Pancreas (tissue), 10 donors: Measurements from ENCODE around the gene DMRTB1. TPM values are rescaled to one million over a fixed set of nuclear protein-coding genes. Genes with fewer than 3 reads are reported as not detected.

Experiments
- ATAC-seq, 4 donors: fragments of 200-7000 bp; cut with Tn5 transposase; one replicate each; pipeline versions ENCODE4 v1.8.0 to v1.9.1; 2020; ENCODE audit warnings: mild to moderate bottlenecking in 4 of 4, moderate library complexity in 4 of 4
- DNase-seq, 6 donors: peaks; one replicate each; pipeline ENCODE4 v3.0.0-alpha.2; 2020
- FAIRE-seq: peaks from 2 replicates; lab custom pipeline; 2012; peaks lifted over from hg19 to GRCh38; lab: Jason Lieb, UNC
- H3K27ac ChIP-seq, 4 donors: fragments of 200-600 bp; sonication (generic); 1 replicate in 3 of 4; 2 replicates in 1 of 4; pipeline versions ENCODE4 v1.5.0 to v1.8.0; 2020
- H3K27me3 ChIP-seq, 4 donors: fragments of 200-600 bp; one replicate each; pipeline ENCODE4 v1.8.0; 2021
- H3K36me3 ChIP-seq, 3 donors: fragments of 200-600 bp; sonication (generic) in 1 of 3; one replicate each; pipeline versions ENCODE4 v1.5.0 to v1.8.0; 2020 to 2021
- H3K4me1 ChIP-seq, 3 donors: fragments of 200-600 bp; one replicate each; pipeline ENCODE4 v1.8.0; 2021
- H3K4me3 ChIP-seq, 4 donors: fragments of 200-600 bp; sonication (generic) in 2 of 4; one replicate each; pipeline versions ENCODE4 v1.5.0 to v1.8.0; 2020 to 2021
- H3K9me3 ChIP-seq, 4 donors: fragments of 200-600 bp; one replicate each; pipeline ENCODE4 v1.8.0; 2021
- CTCF ChIP-seq, 4 donors: fragments of 200-600 bp; sonication (generic) in 3 of 4; IDR thresholded peaks; one replicate each; pipeline versions ENCODE4 v1.5.0 to v1.8.0; 2021; ENCODE audit warnings: antibody characterized with exemption in 4 of 4
- WGBS, 2 donors: extraction: QIAGEN DNeasy Blood & Tissue Kit; methylation state at CpG; one replicate each; pipeline ENCODE4 v1.1.7; 2013; 5-methylcytosine and 5-hydroxymethylcytosine counted together
- intact Hi-C, 3 donors: fragments of 100-400 bp; cut with DNase I; formaldehyde crosslinking; loops; one replicate each; pipeline versions ENCODE4 v1.11.1 to v1.14.2; 2022
- polyA plus RNA-seq, 2 donors: library from polyadenylated mRNA; stranded (reverse); fragments of 200-250 nt; gene quantifications; one replicate each; pipeline ENCODE4 v1.2.3, GENCODE V29; 2013
- total RNA-seq, 6 donors: library from RNA; stranded (reverse); fragmentation: NEBNext Ultra II Directional in 4 of 6; extraction: Animal tissue kit (Norgen Biotek cat#: 25700) in 4 of 6; gene quantifications; one replicate each; pipeline versions ENCODE4 v1.2.1 to v1.2.4, GENCODE V29; 2021 to 2023
- donor health status: healthy with polysubstance abuse.
- donor health status: DM: no; HTN: no; CAD: no; lungs with moderate emphysema.
- donor health status: DM: no; HTN: no; CAD: no.
- donor health status: control.
- donor health status: control.
- donor health status: Bipolar disorder and iron deficiency.
- donor health status: DM: yes; HTN: yes; CAD: no.
- donor health status: DM: no; HTN: no; CAD: no.
- donor health status: DM: no; HTN: no; CAD: no.
- donor health status: DM: yes; HTN: yes; CAD: no.

DMRTB1 gene
- total and polyA plus RNA-seq, 8 donors: not detected

DNA sequence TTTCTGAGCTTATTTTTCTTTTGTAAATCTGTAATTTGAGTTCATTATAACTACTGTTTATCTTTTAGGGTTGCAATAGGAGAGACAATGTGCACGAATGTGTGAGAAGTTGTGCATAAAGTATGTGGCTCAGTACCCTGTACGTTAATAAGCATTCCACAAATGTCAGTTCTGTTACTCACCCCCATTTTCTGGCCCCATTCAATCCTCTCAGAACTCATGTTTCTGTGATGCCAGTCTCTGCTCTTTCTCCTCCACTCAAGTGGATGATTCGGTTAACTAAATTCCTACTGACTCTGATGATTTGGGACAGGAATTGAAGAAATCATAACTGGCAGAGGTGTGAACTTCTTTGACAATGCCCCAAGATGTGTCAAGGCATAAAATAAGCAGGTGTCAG lies 10.2 kb upstream of the DMRTB1 start:
- FAIRE-seq (no peak), ATAC-seq (no peak), DNase-seq (no peak)
- Histone ChIP-seq H3K27me3 (no peaks in the 10 kb centered on the region), H3K36me3 (no peaks in the 10 kb centered on the region), H3K27ac (no peak overlapping the region), H3K9me3 (no peaks in the 10 kb centered on the region), H3K4me3 (no peak overlapping the region), H3K4me1 (no peaks in the 10 kb centered on the region)
- 60 to 72% methylated on average over 3 of the region's 3 CpGs for WGBS, 2 donors
- no peak for TF ChIP-seq CTCF (IDR thresholded peaks at IDR 0.05)
- intact Hi-C loops: no loop called here

DNA sequence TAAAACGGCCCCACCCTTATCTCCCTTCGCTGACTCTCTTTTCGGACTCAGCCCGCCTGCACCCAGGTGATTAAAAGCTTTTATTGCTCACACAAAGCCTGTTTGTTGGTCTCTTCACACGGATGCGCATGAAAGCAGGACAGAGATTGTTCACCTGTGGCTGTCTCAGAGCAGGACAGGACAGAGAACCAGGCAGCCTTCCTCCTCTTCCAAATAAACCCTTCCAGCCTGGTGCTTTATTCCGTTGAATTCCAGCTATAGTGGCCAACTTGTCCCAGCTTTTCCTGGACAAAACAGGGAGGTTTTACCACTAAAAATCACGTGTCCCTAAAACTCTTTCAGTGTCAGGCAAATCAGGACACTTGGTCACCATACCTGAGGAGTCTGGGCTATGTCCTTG lies 9.5 kb upstream of the DMRTB1 start:
- Histone ChIP-seq H3K4me3 (no peak overlapping the region), H3K27me3 (no peaks in the 10 kb centered on the region), H3K27ac (no peak overlapping the region), H3K9me3 (no peaks in the 10 kb centered on the region), H3K36me3 (no peaks in the 10 kb centered on the region), H3K4me1 (no peaks in the 10 kb centered on the region)
- no peak for FAIRE-seq
- DNase-seq: no peak
- TF ChIP-seq CTCF (IDR thresholded peaks at IDR 0.05): no peak
- 32 to 43% methylated on average over 8 of the region's 8 CpGs for WGBS, 2 donors
- ATAC-seq: no peak
- intact Hi-C loops: no loop called here

DNA sequence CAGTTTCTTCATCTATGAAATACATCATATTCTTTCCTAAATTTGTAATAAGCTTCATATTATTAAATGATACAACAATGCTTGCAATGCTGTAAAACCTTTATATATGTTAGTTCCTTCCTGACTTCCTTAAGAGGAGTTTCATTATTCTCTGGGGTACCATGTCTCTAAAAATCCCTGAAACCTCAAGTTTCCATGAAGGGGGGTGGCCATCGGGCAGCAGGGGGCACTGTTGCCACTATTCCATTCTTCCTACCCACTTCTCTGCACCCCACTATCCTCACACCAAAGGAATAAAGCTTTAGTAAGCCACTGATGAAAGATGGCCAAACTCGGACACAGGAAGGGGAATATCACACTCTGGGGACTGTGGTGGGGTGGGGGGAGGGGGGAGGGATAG lies 9.0 kb upstream of the DMRTB1 start:
- WGBS, 2 donors: 14 to 20% methylated on average over 2 of the region's 2 CpGs
- Histone ChIP-seq H3K27me3 (no peaks in the 10 kb centered on the region), H3K36me3 (no peaks in the 10 kb centered on the region), H3K9me3 (no peaks in the 10 kb centered on the region), H3K27ac (no peak overlapping the region), H3K4me3 (no peak overlapping the region), H3K4me1 (no peaks in the 10 kb centered on the region)
- FAIRE-seq (no peak), ATAC-seq (no peak), DNase-seq (no peak)
- intact Hi-C loops: no loop called here
- TF ChIP-seq CTCF (IDR thresholded peaks at IDR 0.05): no peak

DNA sequence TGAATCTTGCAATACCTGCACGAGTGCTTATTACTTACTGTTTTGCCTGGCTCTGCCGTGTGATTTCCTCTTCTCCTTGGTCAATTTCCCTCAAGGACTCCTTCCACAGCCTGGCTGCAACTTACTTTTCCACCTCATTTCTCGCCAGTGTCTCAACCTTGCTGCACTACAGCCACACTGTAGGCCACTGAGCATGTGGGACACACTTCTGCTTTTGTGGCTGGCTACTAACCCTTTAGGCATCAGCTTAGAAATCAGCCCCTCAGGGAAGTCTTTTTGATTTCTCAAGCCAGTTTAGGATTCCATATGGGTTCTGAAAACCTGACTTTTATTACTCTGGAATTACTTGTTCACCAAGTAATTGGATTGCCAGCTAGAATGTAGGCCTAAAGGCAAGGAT lies 5.2 kb upstream of the DMRTB1 start:
- Histone ChIP-seq H3K27ac (no peak overlapping the region), H3K36me3 (no peaks in the 10 kb centered on the region), H3K9me3 (no peaks in the 10 kb centered on the region), H3K4me3 (no peak overlapping the region), H3K27me3 (no peaks in the 10 kb centered on the region), H3K4me1 (no peaks in the 10 kb centered on the region)
- FAIRE-seq: no peak
- DNase-seq: no peak
- ATAC-seq: no peak
- no peak for TF ChIP-seq CTCF (IDR thresholded peaks at IDR 0.05)
- 76 to 84% methylated on average over 3 of the region's 3 CpGs for WGBS, 2 donors
- intact Hi-C loops: no loop called here

GRCh38 chr1:53455364-53455991 lies 3.7 kb upstream of the DMRTB1 start:
- 80 to 82% methylated on average over 6 of the region's 6 CpGs for WGBS, 2 donors
- Histone ChIP-seq H3K4me3 (no peak overlapping the region), H3K9me3 (no peaks in the 10 kb centered on the region), H3K36me3 (no peaks in the 10 kb centered on the region), H3K4me1 (no peaks in the 10 kb centered on the region), H3K27me3 (no peaks in the 10 kb centered on the region), H3K27ac (no peak overlapping the region)
- DNase-seq: no peak
- no peak for TF ChIP-seq CTCF (IDR thresholded peaks at IDR 0.05)
- ATAC-seq: no peak
- intact Hi-C loops: no loop called here
- FAIRE-seq: no peak
